Measurements from ENCODE around the gene SYT8.
A peak's percentile ranks its signal among the peaks of the same experiment; 100 is the strongest.

SYT8 gene

GRCh38 chr11:1815751-1816150, 19.0 kb upstream of the SYT8 start:
- no peak for DNase-seq (ENCODE audit: low read depth)
- no peak overlapping the region for H3K4me3 ChIP-seq (ENCODE audit: low read depth, low read length)

- DNase-seq (ENCODE audit: low read depth): no peak
- no peak overlapping the region for H3K4me3 ChIP-seq (ENCODE audit: low read depth, low read length)
These were observed 17.8 kb upstream of the SYT8 start for GRCh38 chr11:1817000-1817399.

DNA sequence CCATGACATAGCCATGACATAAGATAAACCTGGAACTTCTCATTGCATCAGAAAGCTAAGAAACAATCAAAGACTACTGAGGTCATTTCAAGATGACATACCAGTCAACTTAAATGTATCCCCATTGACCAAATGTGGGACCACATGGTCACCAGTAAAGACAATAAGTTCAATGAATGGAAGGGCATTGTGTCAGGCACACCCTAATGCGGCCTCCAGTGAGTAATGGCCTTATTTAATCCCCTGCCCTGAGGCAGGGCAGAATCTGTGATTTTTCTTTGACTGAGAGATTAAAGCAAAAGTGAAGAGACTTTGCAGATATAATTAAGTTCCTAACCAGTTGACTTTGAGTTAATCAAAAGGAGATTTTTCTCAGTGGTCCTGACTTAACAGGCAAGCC, 17.3 kb upstream of the SYT8 start:
- no peak overlapping the region for H3K4me3 ChIP-seq (ENCODE audit: low read depth, low read length)
- DNase-seq (ENCODE audit: low read depth): no peak

- DNase-seq (ENCODE audit: low read depth): no peak
These were observed 15.7 kb upstream of the SYT8 start for GRCh38 chr11:1819074-1819473.

GRCh38 chr11:1820463-1821325, 14.1 kb upstream of the SYT8 start:
- no peak overlapping the region for H3K4me3 ChIP-seq (ENCODE audit: low read depth, low read length)
- DNase-seq (ENCODE audit: low read depth): no peak

More at GRCh38 chr11:1819074-1819473, 15.7 kb upstream of the SYT8 start:
- H3K4me3 ChIP-seq (ENCODE audit: low read depth, low read length): no peak overlapping the region

- no peak for DNase-seq (ENCODE audit: low read depth)
- no peak overlapping the region for H3K4me3 ChIP-seq (ENCODE audit: low read depth, low read length)
These were observed 13.2 kb upstream of the SYT8 start for GRCh38 chr11:1821562-1821961.

GRCh38 chr11:1822648-1823375, 12.0 kb upstream of the SYT8 start:
- DNase-seq (ENCODE audit: low read depth): no peak
- no peak overlapping the region for H3K4me3 ChIP-seq (ENCODE audit: low read depth, low read length)

GRCh38 chr11:1823376-1824220, 11.2 kb upstream of the SYT8 start:
- no peak overlapping the region for H3K4me3 ChIP-seq (ENCODE audit: low read depth, low read length)
- no peak for DNase-seq (ENCODE audit: low read depth)

DNA sequence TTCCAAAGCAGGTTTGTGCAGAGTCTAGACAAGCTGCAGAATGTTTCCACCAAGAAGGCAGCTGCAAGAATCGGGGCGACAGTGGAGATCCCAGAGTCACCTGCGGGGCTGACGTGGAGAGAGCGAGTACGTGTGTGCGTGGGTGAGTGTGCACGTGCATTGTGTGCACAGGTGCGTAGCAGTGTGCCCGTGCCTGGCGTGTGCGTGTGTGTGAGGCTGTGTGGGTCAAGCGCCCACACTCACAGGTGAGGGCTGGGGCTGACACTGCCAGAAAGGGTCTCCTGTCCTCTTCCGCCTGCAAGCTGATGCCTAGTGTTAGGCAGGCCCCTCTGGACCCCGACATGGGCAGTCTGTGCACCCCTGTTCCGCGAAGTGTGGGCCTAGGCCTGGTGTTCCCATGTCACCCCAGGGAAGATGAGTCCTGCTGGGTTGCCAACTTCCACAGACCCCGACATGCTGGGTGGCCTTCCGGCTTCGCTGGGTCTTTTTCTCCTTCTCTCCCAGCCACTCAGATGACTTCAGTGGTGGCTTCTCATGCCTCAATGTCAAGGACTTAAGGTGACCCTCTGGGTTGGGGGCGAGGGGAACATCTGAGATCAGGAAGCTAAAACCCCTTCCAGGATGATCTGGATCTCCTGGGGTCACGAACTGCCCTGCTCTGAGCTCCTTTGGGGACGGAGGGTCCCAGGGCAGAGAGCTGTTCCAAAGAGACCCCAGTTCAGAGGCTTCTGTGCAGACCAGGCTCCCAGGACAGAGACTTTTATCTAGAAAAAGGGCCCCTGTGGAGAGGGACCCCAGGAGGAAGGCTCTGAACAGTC, 10.4 kb upstream of the SYT8 start:
- no peak for DNase-seq (ENCODE audit: low read depth)
- H3K4me3 ChIP-seq (ENCODE audit: low read depth, low read length): no peak overlapping the region

- no peak for DNase-seq (ENCODE audit: low read depth)
- no peak overlapping the region for H3K4me3 ChIP-seq (ENCODE audit: low read depth, low read length)
These were observed 9.6 kb upstream of the SYT8 start for GRCh38 chr11:1825039-1825740.

GRCh38 chr11:1825785-1826451, 8.9 kb upstream of the SYT8 start:
- no peak for DNase-seq (ENCODE audit: low read depth)
- H3K4me3 ChIP-seq (ENCODE audit: low read depth, low read length): no peak overlapping the region

DNA sequence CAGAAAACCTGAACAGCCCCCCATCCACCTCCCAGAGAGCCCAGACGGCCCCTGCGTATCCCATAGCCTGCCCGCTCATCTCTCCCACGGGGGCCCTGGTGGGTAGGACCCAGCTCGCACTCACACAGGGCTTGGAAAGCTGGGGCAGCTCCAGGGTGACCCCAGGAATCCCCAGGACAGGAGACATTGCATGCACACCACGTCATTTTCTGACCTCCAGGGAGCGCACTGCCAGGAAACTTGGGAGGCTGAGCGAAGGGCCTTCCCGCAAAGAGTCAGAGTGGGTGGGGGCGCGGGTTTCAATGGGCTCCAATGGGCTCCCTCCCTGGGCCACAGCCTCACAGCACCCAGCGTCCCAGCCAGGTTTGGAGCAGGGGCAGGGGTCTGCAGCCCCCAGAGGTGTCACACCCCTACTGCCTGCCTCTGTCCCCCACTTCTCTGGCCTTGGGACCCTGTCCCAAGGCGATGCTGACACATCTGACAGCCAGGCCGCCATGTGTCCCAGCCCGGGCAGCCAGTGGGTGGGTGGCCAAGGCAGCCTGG, 8.2 kb upstream of the SYT8 start:
- DNase-seq (ENCODE audit: low read depth): peak; percentile 64
- no peak overlapping the region for H3K4me3 ChIP-seq (ENCODE audit: low read depth, low read length)

- no peak overlapping the region for H3K4me3 ChIP-seq (ENCODE audit: low read depth, low read length)
- DNase-seq (ENCODE audit: low read depth): peak; percentile 78
These were observed 7.5 kb upstream of the SYT8 start for GRCh38 chr11:1827095-1827813.

GRCh38 chr11:1827931-1828330, 6.9 kb upstream of the SYT8 start:
- no peak overlapping the region for H3K4me3 ChIP-seq (ENCODE audit: low read depth, low read length)
- DNase-seq (ENCODE audit: low read depth): no peak

DNA sequence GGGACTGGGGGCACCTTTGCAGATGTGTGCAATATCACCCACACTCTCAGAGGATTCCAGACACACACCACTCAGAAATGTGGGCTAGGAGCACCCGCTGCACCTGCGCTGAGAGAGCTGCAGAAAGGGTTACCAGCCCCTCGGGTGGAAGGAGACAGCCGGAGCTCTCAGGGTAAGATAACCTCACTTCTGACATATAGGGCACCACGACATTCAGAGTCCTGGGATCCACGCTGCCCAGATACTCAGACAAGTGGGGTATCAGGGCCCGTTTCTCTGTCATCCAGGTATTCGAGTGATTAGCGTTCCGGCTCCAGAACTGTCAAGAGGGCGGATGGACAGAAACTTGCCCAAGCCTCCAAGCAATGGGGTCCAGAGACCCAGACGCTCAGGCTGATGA, 6.2 kb upstream of the SYT8 start:
- H3K4me3 ChIP-seq (ENCODE audit: low read depth, low read length): no peak overlapping the region
- DNase-seq (ENCODE audit: low read depth): no peak

DNA sequence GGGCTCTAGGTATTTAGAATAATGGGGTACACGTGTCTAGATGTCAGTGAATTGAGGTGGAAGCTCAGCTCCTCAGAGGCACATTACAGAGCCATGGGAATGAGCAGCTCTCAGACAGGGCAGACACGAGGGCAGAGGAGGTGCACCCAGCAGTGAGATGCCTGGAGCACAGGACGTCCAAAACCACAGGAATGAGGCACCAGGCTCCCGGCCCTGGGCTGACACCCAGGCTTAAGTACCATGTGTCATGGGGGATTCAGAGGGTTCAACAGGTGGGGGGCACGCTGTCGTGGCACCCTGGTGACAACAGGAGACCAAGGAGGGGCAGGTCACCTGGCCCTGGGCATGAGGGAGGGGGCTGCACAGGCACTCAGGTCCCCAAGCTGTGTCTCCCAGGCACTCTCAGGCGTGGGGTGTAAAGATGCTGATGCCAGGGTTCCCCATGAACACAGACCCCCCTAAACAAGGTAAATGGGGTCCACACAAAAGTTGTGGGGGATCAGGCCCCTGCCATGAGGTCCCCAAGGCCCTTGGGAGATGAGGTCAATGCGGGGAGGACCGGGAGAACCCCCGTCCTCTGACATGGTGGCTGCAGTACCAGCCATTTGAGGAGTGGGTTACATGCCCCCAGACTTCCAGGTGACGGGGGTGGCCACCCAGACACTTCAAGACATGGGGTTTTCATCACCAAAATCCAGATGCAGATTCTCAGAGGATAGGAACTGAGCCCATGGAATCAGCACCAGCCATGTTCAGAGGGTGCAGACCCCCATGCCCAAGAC, 5.6 kb upstream of the SYT8 start:
- DNase-seq (ENCODE audit: low read depth): peak; percentile 34
- no peak overlapping the region for H3K4me3 ChIP-seq (ENCODE audit: low read depth, low read length)

GRCh38 chr11:1830004-1830321, 4.8 kb upstream of the SYT8 start:
- no peak for DNase-seq (ENCODE audit: low read depth)
- no peak overlapping the region for H3K4me3 ChIP-seq (ENCODE audit: low read depth, low read length)

Measured in skeletal muscle cell (primary cell).